ENCODE data around the gene PRKCZ. TPM values are rescaled to one million over a fixed set of nuclear protein-coding genes. Genes with fewer than 3 reads are reported as not detected.
"Not testable (repeated sequence)": the region's sequence is repeated elsewhere in the genome, so short reads cannot be mapped to it uniquely, and the experiment has no call there.

PRKCZ gene
- total and polyA plus RNA-seq, 2 of the 4 experiments (the other 2 are of a cell fraction): 2.0 to 3.5 TPM

- no peak for TF ChIP-seq RFX5 (IDR thresholded peaks at IDR 0.05; ENCODE audit: low read depth, low read length)
These were observed 87.3 kb downstream of the PRKCZ start (continued) for GRCh38 chr1:2137257-2138121.

- H2AK5ac ChIP-seq (ENCODE audit: low read depth, low read length); dilution Hi-C loops (cut with HindIII; ENCODE audit: low sequenced_read_pairs, unreplicated experiment); H4K8ac ChIP-seq (ENCODE audit: low read depth in 2 of 2, low read length in 2 of 2); H3K9me1 ChIP-seq (ENCODE audit: insufficient read depth, low read length); ATAC-seq (ENCODE audit: low read depth); H2BK20ac ChIP-seq (ENCODE audit: low read depth, low read length); H2BK15ac ChIP-seq (ENCODE audit: low read depth, low read length); H3K4me2 ChIP-seq (ENCODE audit: low read depth, low read length); H3K4me1 ChIP-seq (ENCODE audit: control insufficient read depth, insufficient read depth, low read length); H2AK9ac ChIP-seq (replicated peaks; ENCODE audit: low read depth, low read length, poor library complexity); H4K5ac ChIP-seq (ENCODE audit: low read depth, low read length); H2BK5ac ChIP-seq (ENCODE audit: low read depth, low read length, poor library complexity, severe bottlenecking); H3K9me3 ChIP-seq (ENCODE audit: control insufficient read depth, insufficient read depth, low read length); H3K18ac ChIP-seq (ENCODE audit: low read depth, low read length); H3K14ac ChIP-seq (replicated peaks; ENCODE audit: low read depth, low read length); H3K27ac ChIP-seq (ENCODE audit: insufficient read depth, low read length); H3K79me1 ChIP-seq (ENCODE audit: low read depth in 1 of 2, low read length in 2 of 2); H3K56ac ChIP-seq (ENCODE audit: extremely low read depth, insufficient read depth, low read length); H3K4me3 ChIP-seq (ENCODE audit: insufficient read depth, low read depth, low read length); DNase-seq; H3K23ac ChIP-seq (ENCODE audit: low read depth, low read length); H4K91ac ChIP-seq (ENCODE audit: insufficient read depth, low read depth, low read length); POLR2A ChIA-PET (ENCODE audit: unreplicated experiment); in situ Hi-C loops (cut with MboI; ENCODE audit: low sequenced_read_pairs); H2AFZ ChIP-seq (replicated peaks; ENCODE audit: low read length, poor library complexity); H3K36me3 ChIP-seq (ENCODE audit: control insufficient read depth, insufficient read depth, low read length); H3K9ac ChIP-seq (ENCODE audit: low read depth, low read length); H3K27me3 ChIP-seq (ENCODE audit: control insufficient read depth, insufficient read depth, low read length); H2BK120ac ChIP-seq (ENCODE audit: low read depth, low read length); BruUV-seq (replicated peaks); intact Hi-C loops (cut with micrococcal nuclease); H3K4ac ChIP-seq (ENCODE audit: low read depth, low read length); H4K20me1 ChIP-seq (ENCODE audit: insufficient read depth, low read length): not testable (repeated sequence)
- WGBS, 2 experiments (ENCODE audit: extremely low coverage in 2 of 2, insufficient read length in 1 of 2): 100% methylated on average over 2 of the region's 13 CpGs; no CpG with 5 or more reads in 1 of the 2 experiments
- CTCF ChIA-PET: interaction anchor here (1.4 to 2.3 kb wide), 2 partner anchors 12 to 35 kb away, joined by 17 to 20 read pairs; no protein-coding TSS in a partner anchor
These were observed 88.9 kb downstream of the PRKCZ start for GRCh38 chr1:2139156-2139555.
